ENCODE measurements around the gene CCNJ.
A peak's percentile ranks its signal among the peaks of the same experiment; 100 is the strongest.
"Not testable (repeated sequence)": the region's sequence is repeated elsewhere in the genome, so short reads cannot be mapped to it uniquely, and the experiment has no call there.

Gene CCNJ

GRCh38 chr10:96043033-96043892 lies at the start of gene CCNJ:
CCNJ (plus strand) TSS chr10:96043583; CDS start chr10:96044394, 811 bp downstream.
- H3K79me2 ChIP-seq (ENCODE audit: insufficient read depth, low read length): peaks cover 54% of the 10 kb centered on the region
- H3K4me2 ChIP-seq (ENCODE audit: insufficient read depth, low read length): peak within 1 kb of the TSS; percentile 97
- H3K27ac ChIP-seq (ENCODE audit: low read length): peak within 1 kb of the TSS; percentile 88
- H2AFZ ChIP-seq (ENCODE audit: low read depth, low read length): peak within 1 kb of the TSS; percentile 97
- TF ChIP-seq EZH2 (IDR thresholded peaks at IDR 0.05; ENCODE audit: borderline replicate concordance, low read depth, low read length, severe bottlenecking) (no peak), CTCF (IDR thresholded peaks at IDR 0.05; ENCODE audit: borderline replicate concordance, extremely low read depth, low read length, poor library complexity, severe bottlenecking) (no peak)
- H3K4me3 ChIP-seq (ENCODE audit: low read depth in 1 of 2, low read length in 2 of 2): peak within 1 kb of the TSS; percentile 75 to 79
- ATAC-seq (ENCODE audit: insufficient read depth, low read depth) (peak; percentile 89), DNase-seq (peak; percentile 82)
- peaks cover 17% of the 10 kb centered on the region for H4K20me1 ChIP-seq (ENCODE audit: insufficient read depth, low read length)
- peak within 1 kb of the TSS; percentile 97 for H3K9ac ChIP-seq (ENCODE audit: low read depth, low read length)
- H3K4me1 ChIP-seq (ENCODE audit: insufficient read depth, low read length): peaks cover 46% of the 10 kb centered on the region
- peaks cover 24% of the 10 kb centered on the region for H3K36me3 ChIP-seq (ENCODE audit: insufficient read depth, low read length)
- H3K9me3 ChIP-seq (ENCODE audit: insufficient read depth, low read length, severe bottlenecking): no peaks in the 10 kb centered on the region
- H3K27me3 ChIP-seq (ENCODE audit: insufficient read depth, low read length, poor library complexity): no peaks in the 10 kb centered on the region

DNA sequence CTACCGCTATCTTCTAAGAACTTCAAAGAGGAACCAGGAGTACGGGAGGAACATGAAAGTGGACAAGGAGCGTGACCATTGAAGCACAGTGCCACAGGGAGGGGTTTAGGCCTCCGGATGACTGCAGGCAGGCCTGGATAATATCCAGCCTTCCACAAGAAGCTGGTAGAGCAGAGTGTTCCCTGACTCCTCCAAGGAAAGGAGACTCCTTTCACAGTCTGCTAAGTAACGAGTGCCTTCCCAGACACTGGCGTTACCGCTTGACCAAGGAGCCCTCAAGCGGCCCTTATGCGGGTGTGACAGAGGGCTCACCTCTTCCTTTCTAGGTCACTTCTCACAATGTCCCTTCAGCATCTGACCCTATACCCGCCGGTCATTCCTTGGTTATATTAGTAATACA lies 49.0 kb upstream of the CCNJ start:
- not testable (repeated sequence) for H3K4me3 ChIP-seq (ENCODE audit: low read depth in 1 of 2, low read length in 2 of 2); H3K27ac ChIP-seq (ENCODE audit: low read length); H3K9me3 ChIP-seq (ENCODE audit: insufficient read depth, low read length, severe bottlenecking); ATAC-seq (ENCODE audit: insufficient read depth, low read depth); H4K20me1 ChIP-seq (ENCODE audit: insufficient read depth, low read length); H3K36me3 ChIP-seq (ENCODE audit: insufficient read depth, low read length); H3K27me3 ChIP-seq (ENCODE audit: insufficient read depth, low read length, poor library complexity); H3K4me1 ChIP-seq (ENCODE audit: insufficient read depth, low read length); H3K9ac ChIP-seq (ENCODE audit: low read depth, low read length); H3K79me2 ChIP-seq (ENCODE audit: insufficient read depth, low read length); H3K4me2 ChIP-seq (ENCODE audit: insufficient read depth, low read length); DNase-seq; H2AFZ ChIP-seq (ENCODE audit: low read depth, low read length)

- H3K9me3 ChIP-seq (ENCODE audit: insufficient read depth, low read length, severe bottlenecking): no peaks in the 10 kb centered on the region
- H2AFZ ChIP-seq (ENCODE audit: low read depth, low read length): no peak overlapping the region
- H3K9ac ChIP-seq (ENCODE audit: low read depth, low read length): no peak overlapping the region
- H4K20me1 ChIP-seq (ENCODE audit: insufficient read depth, low read length): no peaks in the 10 kb centered on the region
- H3K27me3 ChIP-seq (ENCODE audit: insufficient read depth, low read length, poor library complexity): no peaks in the 10 kb centered on the region
- TF ChIP-seq CTCF (IDR thresholded peaks at IDR 0.05; ENCODE audit: borderline replicate concordance, extremely low read depth, low read length, poor library complexity, severe bottlenecking) (no peak), EZH2 (IDR thresholded peaks at IDR 0.05; ENCODE audit: borderline replicate concordance, low read depth, low read length, severe bottlenecking) (no peak)
- no peaks in the 10 kb centered on the region for H3K36me3 ChIP-seq (ENCODE audit: insufficient read depth, low read length)
- no peak overlapping the region for H3K4me3 ChIP-seq (ENCODE audit: low read depth in 1 of 2, low read length in 2 of 2)
- H3K27ac ChIP-seq (ENCODE audit: low read length): no peak overlapping the region
- DNase-seq (peak; percentile 6), ATAC-seq (ENCODE audit: insufficient read depth, low read depth) (no peak)
- no peaks in the 10 kb centered on the region for H3K4me1 ChIP-seq (ENCODE audit: insufficient read depth, low read length)
- no peaks in the 10 kb centered on the region for H3K79me2 ChIP-seq (ENCODE audit: insufficient read depth, low read length)
- H3K4me2 ChIP-seq (ENCODE audit: insufficient read depth, low read length): no peak overlapping the region
Measured at GRCh38 chr10:95998255-95998784, 45.1 kb upstream of the CCNJ start.

GRCh38 chr10:96013956-96014355 lies 29.4 kb upstream of the CCNJ start:
- TF ChIP-seq CTCF (IDR thresholded peaks at IDR 0.05; ENCODE audit: borderline replicate concordance, extremely low read depth, low read length, poor library complexity, severe bottlenecking) (no peak), EZH2 (IDR thresholded peaks at IDR 0.05; ENCODE audit: borderline replicate concordance, low read depth, low read length, severe bottlenecking) (no peak)
- H3K4me2 ChIP-seq (ENCODE audit: insufficient read depth, low read length): no peak overlapping the region
- H3K4me1 ChIP-seq (ENCODE audit: insufficient read depth, low read length): no peaks in the 10 kb centered on the region
- H3K9me3 ChIP-seq (ENCODE audit: insufficient read depth, low read length, severe bottlenecking): no peaks in the 10 kb centered on the region
- no peak overlapping the region for H3K4me3 ChIP-seq (ENCODE audit: low read depth in 1 of 2, low read length in 2 of 2)
- no peaks in the 10 kb centered on the region for H3K27me3 ChIP-seq (ENCODE audit: insufficient read depth, low read length, poor library complexity)
- no peak overlapping the region for H2AFZ ChIP-seq (ENCODE audit: low read depth, low read length)
- ATAC-seq (ENCODE audit: insufficient read depth, low read depth): no peak
- no peaks in the 10 kb centered on the region for H3K36me3 ChIP-seq (ENCODE audit: insufficient read depth, low read length)
- no peaks in the 10 kb centered on the region for H3K79me2 ChIP-seq (ENCODE audit: insufficient read depth, low read length)
- DNase-seq: no peak
- H3K9ac ChIP-seq (ENCODE audit: low read depth, low read length): no peak overlapping the region
- H4K20me1 ChIP-seq (ENCODE audit: insufficient read depth, low read length): no peaks in the 10 kb centered on the region
- no peak overlapping the region for H3K27ac ChIP-seq (ENCODE audit: low read length)

Data from DND-41 (cell line).